ENCODE measurements around the gene EFCAB7.

DNA sequence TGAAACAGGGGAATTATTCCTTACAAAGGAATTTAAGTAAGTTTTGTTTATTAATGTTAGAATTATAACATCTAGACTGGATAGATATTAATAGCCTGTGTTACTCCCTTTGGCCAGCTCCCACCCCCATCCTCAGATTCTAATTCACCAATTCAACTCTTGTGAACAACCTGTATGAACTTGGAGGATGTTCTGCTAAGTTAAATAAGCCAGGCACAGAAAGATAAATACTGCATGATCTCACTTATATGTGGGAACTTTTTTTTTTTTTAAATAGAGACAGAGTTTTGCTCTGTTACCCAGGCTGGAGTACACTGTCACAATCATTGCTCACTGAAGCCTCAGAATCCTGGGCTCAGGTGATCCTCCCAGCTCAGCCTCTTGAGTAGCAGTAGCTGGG lies 32.2 kb downstream of the EFCAB7 start:
- TF ChIP-seq, protein P1, sequence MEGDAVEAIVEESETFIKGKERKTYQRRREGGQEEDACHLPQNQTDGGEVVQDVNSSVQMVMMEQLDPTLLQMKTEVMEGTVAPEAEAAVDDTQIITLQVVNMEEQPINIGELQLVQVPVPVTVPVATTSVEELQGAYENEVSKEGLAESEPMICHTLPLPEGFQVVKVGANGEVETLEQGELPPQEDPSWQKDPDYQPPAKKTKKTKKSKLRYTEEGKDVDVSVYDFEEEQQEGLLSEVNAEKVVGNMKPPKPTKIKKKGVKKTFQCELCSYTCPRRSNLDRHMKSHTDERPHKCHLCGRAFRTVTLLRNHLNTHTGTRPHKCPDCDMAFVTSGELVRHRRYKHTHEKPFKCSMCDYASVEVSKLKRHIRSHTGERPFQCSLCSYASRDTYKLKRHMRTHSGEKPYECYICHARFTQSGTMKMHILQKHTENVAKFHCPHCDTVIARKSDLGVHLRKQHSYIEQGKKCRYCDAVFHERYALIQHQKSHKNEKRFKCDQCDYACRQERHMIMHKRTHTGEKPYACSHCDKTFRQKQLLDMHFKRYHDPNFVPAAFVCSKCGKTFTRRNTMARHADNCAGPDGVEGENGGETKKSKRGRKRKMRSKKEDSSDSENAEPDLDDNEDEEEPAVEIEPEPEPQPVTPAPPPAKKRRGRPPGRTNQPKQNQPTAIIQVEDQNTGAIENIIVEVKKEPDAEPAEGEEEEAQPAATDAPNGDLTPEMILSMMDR (IDR thresholded peaks at IDR 0.05): no peak
- no peak for TF ChIP-seq POLR2A (IDR thresholded peaks at IDR 0.05)
- no peak for TF ChIP-seq POLR2AphosphoS5 (IDR thresholded peaks at IDR 0.05)
- no peak for TF ChIP-seq EP300 (IDR thresholded peaks at IDR 0.05)
